LNCAP (cell line): Measurements from ENCODE around the gene THTPA.
A peak's percentile ranks its signal among the peaks of the same experiment; 100 is the strongest.

Source experiments
- CTCF ChIP-seq: fragments of 450-650 bp; IDR thresholded peaks from 2 replicates; pipeline ENCODE4 v1.5.1; 2017; ENCODE audit warnings: mild to moderate bottlenecking

THTPA gene

GRCh38 chr14:23558346-23559009 is 2.4 kb downstream of the THTPA start:
- TF ChIP-seq CTCF, result no peak

GRCh38 chr14:23559010-23559925 is 3.2 kb downstream of the THTPA start:
- peak; percentile 99 for TF ChIP-seq CTCF

- no peak for TF ChIP-seq CTCF
Measured at GRCh38 chr14:23559926-23560520, 4.0 kb downstream of the THTPA start.

- no peak for TF ChIP-seq CTCF
Measured at GRCh38 chr14:23561259-23561658, 5.2 kb downstream of the THTPA start.

- no peak for TF ChIP-seq CTCF
Measured at GRCh38 chr14:23561873-23562821, 6.1 kb downstream of the THTPA start.

GRCh38 chr14:23562822-23563472 is 6.9 kb downstream of the THTPA start:
- peak; percentile 94 for TF ChIP-seq CTCF
